K562 (cell line): ENCODE results near the gene AKAP6. TPM values are rescaled to one million over a fixed set of nuclear protein-coding genes. Genes with fewer than 3 reads are reported as not detected.

ENCODE experiments used
- ATAC-seq: fragments of 200-7000 bp; cut with Tn5 transposase; 3 replicates; pipeline ENCODE4 v1.9.1; 2020; ENCODE audit warnings: moderate library complexity
- BruUV-seq: library from RNA; stranded (reverse); fragments of 400-500 nt; replicated peaks from 2 replicates; lab custom pipeline; 2021; lab: Mats Ljungman, UMichigan
- CTCF ChIA-PET: fragments of 300-600 bp; formaldehyde crosslinking; extraction: SDS; loops from one replicate; lab custom pipeline; 2021; ENCODE audit warnings: low intra/inter-chr PET ratio; lab: Yijun Ruan, JAX
- POLR2A ChIA-PET: fragments of 300-600, 350-650 bp; sonication (Branson Sonifier 250); formaldehyde crosslinking; extraction: SDS; loops from one replicate; lab custom pipeline; 2021; ENCODE audit warnings: antibody characterized with exemption, inconsistent platforms; lab: Yijun Ruan, JAX
- DNase-seq, 4 experiments: peaks; one replicate each; pipeline versions ENCODE4 v3.0.0 to v3.0.0-alpha.2; 2011 to 2018; ENCODE audit warnings: low spot score in 3 of 4, mixed read lengths in 3 of 4; ENCODE audit errors: extremely low read depth in 1 of 4
- FAIRE-seq: peaks from 2 replicates; lab custom pipeline; 2011; peaks lifted over from hg19 to GRCh38; lab: Jason Lieb, UNC
- H2AFZ ChIP-seq: 2 replicates; pipeline ENCODE4 v1.6.0; 2011; ENCODE audit warnings: low read depth, low read length, control low read depth, inconsistent platforms
- H3K27ac ChIP-seq: fragments of 200-600 bp; 3 replicates; pipeline ENCODE4 v1.8.0; 2011; ENCODE audit warnings: low read depth, mild to moderate bottlenecking, control low read depth, inconsistent platforms, low read length, moderate library complexity, mixed read lengths; ENCODE audit errors: extremely low read depth
- H3K27me3 ChIP-seq, 2 experiments: fragments of 300-600 bp in 1 of 2; 2 replicates in 1 of 2; 3 replicates in 1 of 2; pipeline versions ENCODE4 v1.6.0 to v1.8.0; 2011; ENCODE audit warnings: inconsistent platforms in 2 of 2, low read length in 2 of 2, mild to moderate bottlenecking in 1 of 2, mixed read lengths in 1 of 2, moderate library complexity in 1 of 2; ENCODE audit not compliant: control insufficient read depth in 2 of 2, insufficient read depth in 2 of 2
- H3K36me3 ChIP-seq: fragments of 300-600 bp; 3 replicates; pipeline ENCODE4 v1.8.0; 2011; ENCODE audit warnings: mild to moderate bottlenecking, low read length, inconsistent platforms; ENCODE audit not compliant: control insufficient read depth, insufficient read depth
- H3K4me1 ChIP-seq, 2 experiments: fragments of 200-600 bp in 1 of 2; replicated peaks in 1 of 2; 2 replicates in 1 of 2; 3 replicates in 1 of 2; pipeline versions ENCODE4 v1.5.1 to v1.8.0; 2011; ENCODE audit warnings: inconsistent platforms in 2 of 2, low read length in 2 of 2, mild to moderate bottlenecking in 1 of 2, mixed read lengths in 1 of 2, moderate library complexity in 1 of 2; ENCODE audit not compliant: control insufficient read depth in 2 of 2, insufficient read depth in 2 of 2
- H3K4me2 ChIP-seq: 2 replicates; pipeline ENCODE4 v1.6.1; 2011; ENCODE audit warnings: low read length, control low read depth, inconsistent platforms, mixed read lengths; ENCODE audit not compliant: insufficient read depth
- H3K4me3 ChIP-seq: fragments of 200-600 bp; sonication (generic), shearing (Covaris generic); 2 replicates; pipeline ENCODE4 v1.5.1; 2016; ENCODE audit warnings: control low read depth, inconsistent platforms
- H3K79me2 ChIP-seq: fragments of 200-600 bp; 3 replicates; pipeline ENCODE4 v1.8.0; 2011; ENCODE audit warnings: low read length, inconsistent platforms; ENCODE audit not compliant: control insufficient read depth, insufficient read depth
- H3K9ac ChIP-seq, 2 experiments: 2 replicates each; pipeline versions ENCODE4 v1.6.0 to v1.6.1; 2011; ENCODE audit warnings: low read depth in 2 of 2, low read length in 2 of 2, control low read depth in 1 of 2, inconsistent platforms in 1 of 2, mild to moderate bottlenecking in 1 of 2, mixed read lengths in 1 of 2; ENCODE audit not compliant: insufficient read depth in 1 of 2
- H3K9me1 ChIP-seq: one replicate; pipeline ENCODE4 v1.6.0; 2011; ENCODE audit warnings: inconsistent platforms, mild to moderate bottlenecking, low read length, moderate library complexity; ENCODE audit not compliant: control insufficient read depth, insufficient read depth
- H3K9me3 ChIP-seq: replicated peaks from 2 replicates; pipeline ENCODE4 v1.5.1; 2011; ENCODE audit warnings: low read depth, low read length, inconsistent platforms; ENCODE audit not compliant: control insufficient read depth, insufficient read depth
- H4K20me1 ChIP-seq: replicated peaks from 2 replicates; pipeline ENCODE4 v1.6.1; 2011; ENCODE audit warnings: low read length, inconsistent platforms, mixed read lengths; ENCODE audit not compliant: control insufficient read depth, insufficient read depth
- BRCA1 ChIP-seq, 2 experiments: fragments of 450-650 bp in 1 of 2; sonication (generic) in 1 of 2; formaldehyde crosslinking in 1 of 2; IDR thresholded peaks; 2 replicates each; pipeline versions ENCODE4 v1.5.0 to v1.6.1; 2017 to 2020; ENCODE audit warnings: mild to moderate bottlenecking in 1 of 2, missing genetic modification reagents in 1 of 2
- BRF2 ChIP-seq: IDR thresholded peaks from 3 replicates; pipeline ENCODE4 v1.6.1; 2011; ENCODE audit warnings: borderline replicate concordance, mild to moderate bottlenecking; ENCODE audit not compliant: insufficient read length, insufficient read depth
- CEBPB ChIP-seq: fragments of 450-650 bp; IDR thresholded peaks from 2 replicates; pipeline ENCODE4 v1.6.1; 2016; ENCODE audit warnings: missing genetic modification characterization, missing compliant biosample characterization
- CXXC5 ChIP-seq: fragments of 250-450 bp; sonication (Bioruptor Pico); IDR thresholded peaks from 2 replicates; pipeline ENCODE4 v1.8.0; 2022; ENCODE audit warnings: inconsistent platforms, mild to moderate bottlenecking, moderate library complexity
- JUN ChIP-seq, 2 experiments: sonication (generic) in 1 of 2; formaldehyde crosslinking in 1 of 2; IDR thresholded peaks; 2 replicates each; pipeline versions ENCODE4 v1.6.1 to v1.8.0; 2012 to 2022; ENCODE audit warnings: borderline replicate concordance in 2 of 2, mild to moderate bottlenecking in 2 of 2, improper control_type of control experiment in 1 of 2, low read depth in 1 of 2, low read length in 1 of 2, missing genetic modification reagents in 1 of 2
- NFATC3 ChIP-seq: fragments of 450-650 bp; IDR thresholded peaks from 2 replicates; pipeline ENCODE4 v1.6.1; 2017; ENCODE audit warnings: mild to moderate bottlenecking
- PHF20 ChIP-seq: fragments of 450-650 bp; IDR thresholded peaks from 2 replicates; pipeline ENCODE4 v1.6.1; 2018; ENCODE audit not compliant: partially characterized antibody
- STAT5B ChIP-seq: fragments of 250-450 bp; sonication (Bioruptor Pico); IDR thresholded peaks from 2 replicates; pipeline ENCODE4 v1.8.0; 2021; ENCODE audit warnings: mild to moderate bottlenecking, inconsistent platforms
- TAF7 ChIP-seq: fragments of 450-650 bp; IDR thresholded peaks from 2 replicates; pipeline ENCODE4 v1.6.1; 2016; ENCODE audit warnings: missing genetic modification characterization, missing compliant biosample characterization
- TSHZ1 ChIP-seq: fragments of 250-450 bp; sonication (Bioruptor Pico); IDR thresholded peaks from 2 replicates; pipeline ENCODE4 v1.4.0; 2020; ENCODE audit warnings: mild to moderate bottlenecking, moderate library complexity
- WGBS: fragments of 100-300 bp; shearing (Covaris generic); methylation state at CpG from one replicate; pipeline ENCODE4 v1.1.6; 2016; ENCODE audit warnings: low coverage, mixed read lengths; ENCODE audit not compliant: insufficient coverage; ENCODE audit errors: missing lambda C conversion rate; 5-methylcytosine and 5-hydroxymethylcytosine counted together
- in situ Hi-C: fragments of 300-500 bp; cut with MboI; formaldehyde crosslinking; loops from 4 replicates; pipeline ENCODE4 v1.15.0; 2018; ENCODE audit warnings: inconsistent platforms, mixed read lengths
- intact Hi-C: fragments of 100-400 bp; cut with micrococcal nuclease; formaldehyde crosslinking; loops from 2 replicates; pipeline ENCODE4 v1.14.2; 2022
- polyA plus RNA-seq, 8 experiments: library from polyadenylated mRNA; depleted of rRNA in 4 of 8; stranded (reverse) in 5 of 8; unstranded in 3 of 8; fragments of >200 nt; fragmentation: Nextera tagmentation in 2 of 8; fragmentation: Illumina TruSeq in 1 of 8; extraction: Ambion mirVana in 2 of 8; extraction: Trizol in 1 of 8; gene quantifications; 2 replicates each; pipeline versions ENCODE4 v1.2.1 to v1.2.3, GENCODE V29; 2011 to 2014; ENCODE audit warnings: inconsistent platforms in 1 of 8, missing spikeins in 1 of 8
- total RNA-seq, 7 experiments: library from RNA; depleted of rRNA in 6 of 7; stranded (reverse); fragments of >200 nt in 6 of 7; fragmentation: Illumina TruSeq in 2 of 7; extraction: Trizol in 2 of 7; gene quantifications; 2 replicates each; pipeline versions ENCODE4 v1.2.1 to v1.2.3, GENCODE V29; 2011 to 2021; ENCODE audit warnings: low replicate concordance in 1 of 7

Gene AKAP6
- total and polyA plus RNA-seq, 9 of the 15 experiments (the other 6 are each of a cell fraction or from before 2014, with no cell fraction given) = 0.03 to 1.7 (median 0.48) TPM

GRCh38 chr14:32625211-32625610, 296.1 kb downstream of the AKAP6 start (continued):
- TF ChIP-seq JUN (IDR thresholded peaks at IDR 0.05; ENCODE audit: borderline replicate concordance, low read depth, low read length) (no peak), JUN (CRISPR knock-in tag; IDR thresholded peaks at IDR 0.05; ENCODE audit: borderline replicate concordance) (no peak), BRCA1 (IDR thresholded peaks at IDR 0.05) (no peak), BRCA1 (CRISPR knock-in tag; IDR thresholded peaks at IDR 0.05) (no peak), STAT5B (no peak), CXXC5 (CRISPR knock-in tag) (no peak), BRF2 (no peak)
- TF ChIP-seq, all 486 proteins: peak for 0

GRCh38 chr14:32627545-32628298, 298.6 kb downstream of the AKAP6 start:
- CTCF ChIA-PET = no interaction called here

More at GRCh38 chr14:32627545-32628298, 298.6 kb downstream of the AKAP6 start:
- Histone ChIP-seq H3K4me1 (no peaks in the 10 kb centered on the region), H4K20me1 (no peaks in the 10 kb centered on the region), H2AFZ (no peak overlapping the region), H3K27ac (no peak overlapping the region), H3K36me3 (no peaks in the 10 kb centered on the region), H3K79me2 (no peaks in the 10 kb centered on the region), H3K9ac (no peak overlapping the region), H3K9me1 (no peaks in the 10 kb centered on the region), H3K4me3 (no peak overlapping the region), H3K9me3 (no peaks in the 10 kb centered on the region), H3K4me2 (no peak overlapping the region), H3K27me3 (no peaks in the 10 kb centered on the region)
- in situ Hi-C loops = no loop called here
- FAIRE-seq = no peak
- DNase-seq = no peak
- WGBS = 0% methylated on average over 4 of the region's 4 CpGs
- 0 out of 2 replicates have a peak, but pooled peaks have one; percentile 11 for TF ChIP-seq CEBPB
- TF ChIP-seq TAF7 (tag) = no peak
- no peak for TF ChIP-seq TSHZ1 (CRISPR knock-in tag)
- TF ChIP-seq PHF20 = no peak
- TF ChIP-seq NFATC3 = no peak
- ATAC-seq = no peak
- intact Hi-C loops = no loop called here
- POLR2A ChIA-PET = no interaction called here
- BruUV-seq = no TSS peak
